ENCODE results near the gene CTXND1. TPM values are rescaled to one million over a fixed set of nuclear protein-coding genes. Genes with fewer than 3 reads are reported as not detected.

The CTXND1 gene
- total and polyA plus RNA-seq, 2 experiments from 2014 or later, result 0.05 TPM; not detected in 1

GRCh38 chr15:80171787-80172186 lies 80.2 kb downstream of the CTXND1 start:
- H4K20me1 ChIP-seq (replicated peaks; ENCODE audit: insufficient read depth), result no peaks in the 10 kb centered on the region; the same call in 1 of the 2 replicates
- no peaks in the 10 kb centered on the region for H3K36me3 ChIP-seq (ENCODE audit: insufficient read depth)
- H3K4me3 ChIP-seq, result no peak overlapping the region
- no peak for DNase-seq (ENCODE audit: low spot score)
- no peaks in the 10 kb centered on the region for H3K79me2 ChIP-seq (replicated peaks; ENCODE audit: insufficient read depth)
- peaks cover 32% of the 10 kb centered on the region for H3K36me3 Mint-ChIP-seq (ENCODE audit: low read depth)
- no peaks in the 10 kb centered on the region for H3K27me3 ChIP-seq (ENCODE audit: insufficient read depth)
- TF ChIP-seq ZNF462 (CRISPR knock-in tag; IDR thresholded peaks at IDR 0.05), result no peak
- TF ChIP-seq NANOG (IDR thresholded peaks at IDR 0.05; ENCODE audit: borderline replicate concordance), result no peak
- TF ChIP-seq ZNF331 (CRISPR knock-in tag; IDR thresholded peaks at IDR 0.05; ENCODE audit: low read depth), result no peak
- no peak for TF ChIP-seq EZH2 (IDR thresholded peaks at IDR 0.05; ENCODE audit: low read depth, unreplicated experiment)
- no peak for TF ChIP-seq CREB1 (CRISPR knock-in tag; IDR thresholded peaks at IDR 0.05; ENCODE audit: low read depth)
- TF ChIP-seq ETS1 (IDR thresholded peaks at IDR 0.05), result no peak
- TF ChIP-seq CTCF (conservative IDR thresholded peaks at IDR 0.05; ENCODE audit: low read depth in 2 of 2), result no peak
- no peaks in the 10 kb centered on the region for H3K4me1 ChIP-seq (ENCODE audit: insufficient read depth)
- H3K4me1 Mint-ChIP-seq, result no peaks in the 10 kb centered on the region; the same call in 2 of the 3 replicates
- H3K9me2 ChIP-seq (ENCODE audit: insufficient read depth), result no peaks in the 10 kb centered on the region
- ATAC-seq, result no peak
- H3F3A ChIP-seq (replicated peaks; ENCODE audit: low read depth), result no peaks in the 10 kb centered on the region
- no peak overlapping the region for H3K27ac Mint-ChIP-seq
- H3K27ac ChIP-seq (ENCODE audit: low read depth), result no peak overlapping the region
- no peak overlapping the region for H3K4me2 ChIP-seq
- no peak overlapping the region for H3K4me3 Mint-ChIP-seq
- peaks cover 2% of the 10 kb centered on the region; the same call in 1 of the 3 replicates for H3K9me3 Mint-ChIP-seq
- H2AFZ ChIP-seq, result no peak overlapping the region
- H3K27me3 Mint-ChIP-seq (ENCODE audit: insufficient read depth, low read depth, poor library complexity), result peaks cover 3% of the 10 kb centered on the region

Measured in GM23338 (cell line).